Esophagus squamous epithelium (tissue), 5 donors: Measurements from ENCODE around the gene TRIM41. TPM values are rescaled to one million over a fixed set of nuclear protein-coding genes. Genes with fewer than 3 reads are reported as not detected.

Experiments used
- DNase-seq: peaks from one replicate; lab custom pipeline; 2025; lab: John Stamatoyannopoulos, UW
- H3K27ac ChIP-seq, 4 donors: fragments of 200-600 bp; sonication (generic); one replicate each; pipeline ENCODE4 v1.5.1; 2016 to 2019; ENCODE audit warnings: mild to moderate bottlenecking in 1 of 4
- H3K27me3 ChIP-seq, 4 donors: fragments of 200-600 bp; sonication (generic); 1 replicate in 3 of 4; 2 replicates in 1 of 4; pipeline versions ENCODE4 v1.5.1 to v1.6.0; 2017 to 2021; ENCODE audit warnings: antibody characterized with exemption in 1 of 4
- H3K36me3 ChIP-seq, 3 donors: fragments of 200-600 bp; sonication (generic); one replicate each; pipeline ENCODE4 v1.5.1; 2016 to 2019
- H3K4me1 ChIP-seq, 3 donors: fragments of 200-600 bp; sonication (generic); one replicate each; pipeline ENCODE4 v1.5.1; 2017 to 2019
- H3K4me3 ChIP-seq, 4 donors: fragments of 200-600 bp; sonication (generic); 1 replicate in 3 of 4; 2 replicates in 1 of 4; pipeline ENCODE4 v1.5.1; 2016 to 2019; ENCODE audit warnings: mild to moderate bottlenecking in 2 of 4, moderate library complexity in 1 of 4
- H3K9me3 ChIP-seq, 3 donors: fragments of 200-600 bp; sonication (generic); one replicate each; pipeline ENCODE4 v1.5.1; 2016 to 2019
- POLR2A ChIP-seq, 4 donors: fragments of 450-650 bp; IDR thresholded peaks; one replicate each; pipeline ENCODE4 v1.6.1; 2017; ENCODE audit warnings: antibody characterized with exemption in 4 of 4, mild to moderate bottlenecking in 4 of 4, moderate library complexity in 3 of 4
- WGBS, 2 donors: methylation state at CpG; one replicate each; pipeline ENCODE4 v1.1.5; 2018; 5-methylcytosine and 5-hydroxymethylcytosine counted together
- intact Hi-C: fragments of 100-400 bp; cut with DNase I; formaldehyde crosslinking; loops from one replicate; pipeline ENCODE4 v1.15.0; 2022
- total RNA-seq, 4 donors: library from RNA; depleted of rRNA; stranded (reverse); fragments of >200 nt; gene quantifications; one replicate each; pipeline ENCODE4 v1.1.0, GENCODE V29; 2016
- TF ChIP-seq, protein P1 (sequence below), 6 experiments: fragments of 450-650 bp in 4 of 6; fragments of 200-600 bp in 2 of 6; sonication (generic) in 2 of 6; IDR thresholded peaks; one replicate each; pipeline ENCODE4 v1.5.1; 2016 to 2019; ENCODE audit warnings: antibody characterized with exemption in 6 of 6, mild to moderate bottlenecking in 4 of 6, moderate library complexity in 4 of 6
- donor health status: DM: yes; HTN: yes; CAD: no.

TRIM41 gene
- total RNA-seq, 4 donors from 2014 or later = 12.0 to 22.1 (median 13.8) TPM

DNA sequence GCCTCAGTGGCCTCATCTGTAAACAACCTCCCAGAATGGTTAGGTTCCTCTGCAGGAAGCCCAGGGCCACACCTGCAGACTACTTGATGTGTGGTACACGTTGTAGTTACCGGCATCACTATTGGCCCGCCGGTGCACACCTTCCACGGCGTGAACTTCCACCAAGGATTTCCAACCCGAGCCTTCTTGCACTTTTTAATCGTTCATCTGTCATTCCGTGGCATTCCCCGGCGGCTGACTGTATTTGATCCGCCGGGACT is 5.3 kb upstream of the TRIM41 start:
- H3K27ac ChIP-seq = peak overlapping the region; percentile 53 to 82 (median 79)
- WGBS, 2 donors = 0 to 3% methylated on average over 4 to 6 of the region's 13 CpGs
- no peaks in the 10 kb centered on the region for H3K27me3 ChIP-seq
- H3K36me3 ChIP-seq = no peaks in the 10 kb centered on the region
- H3K9me3 ChIP-seq = no peaks in the 10 kb centered on the region
- intact Hi-C loops = no loop called here
- no peak for DNase-seq
- H3K4me1 ChIP-seq = peaks cover 9 to 48% (median 17%) of the 10 kb centered on the region in 3 donors
- H3K4me3 ChIP-seq = peak overlapping the region; percentile 29 to 63 (median 46)
- no peak for TF ChIP-seq POLR2A (IDR thresholded peaks at IDR 0.05)
- TF ChIP-seq, protein P1, sequence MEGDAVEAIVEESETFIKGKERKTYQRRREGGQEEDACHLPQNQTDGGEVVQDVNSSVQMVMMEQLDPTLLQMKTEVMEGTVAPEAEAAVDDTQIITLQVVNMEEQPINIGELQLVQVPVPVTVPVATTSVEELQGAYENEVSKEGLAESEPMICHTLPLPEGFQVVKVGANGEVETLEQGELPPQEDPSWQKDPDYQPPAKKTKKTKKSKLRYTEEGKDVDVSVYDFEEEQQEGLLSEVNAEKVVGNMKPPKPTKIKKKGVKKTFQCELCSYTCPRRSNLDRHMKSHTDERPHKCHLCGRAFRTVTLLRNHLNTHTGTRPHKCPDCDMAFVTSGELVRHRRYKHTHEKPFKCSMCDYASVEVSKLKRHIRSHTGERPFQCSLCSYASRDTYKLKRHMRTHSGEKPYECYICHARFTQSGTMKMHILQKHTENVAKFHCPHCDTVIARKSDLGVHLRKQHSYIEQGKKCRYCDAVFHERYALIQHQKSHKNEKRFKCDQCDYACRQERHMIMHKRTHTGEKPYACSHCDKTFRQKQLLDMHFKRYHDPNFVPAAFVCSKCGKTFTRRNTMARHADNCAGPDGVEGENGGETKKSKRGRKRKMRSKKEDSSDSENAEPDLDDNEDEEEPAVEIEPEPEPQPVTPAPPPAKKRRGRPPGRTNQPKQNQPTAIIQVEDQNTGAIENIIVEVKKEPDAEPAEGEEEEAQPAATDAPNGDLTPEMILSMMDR (IDR thresholded peaks at IDR 0.05) = no peak

- Histone ChIP-seq H3K27ac (peak overlapping the region; percentile 53 to 82 (median 79)), H3K4me1 (peaks cover 9 to 52% (median 17%) of the 10 kb centered on the region in 3 donors), H3K27me3 (no peaks in the 10 kb centered on the region), H3K9me3 (no peaks in the 10 kb centered on the region), H3K36me3 (no peaks in the 10 kb centered on the region), H3K4me3 (peak overlapping the region; percentile 10 to 63 (median 46))
- WGBS, 2 donors = 30 to 38% methylated on average over 10 of the region's 10 CpGs
- TF ChIP-seq, protein P1 (IDR thresholded peaks at IDR 0.05) = no peak
- TF ChIP-seq POLR2A (IDR thresholded peaks at IDR 0.05) = no peak
- intact Hi-C loops = no loop called here
- DNase-seq = no peak
Observed at GRCh38 chr5:181218795-181219124, 4.3 kb upstream of the TRIM41 start.

DNA sequence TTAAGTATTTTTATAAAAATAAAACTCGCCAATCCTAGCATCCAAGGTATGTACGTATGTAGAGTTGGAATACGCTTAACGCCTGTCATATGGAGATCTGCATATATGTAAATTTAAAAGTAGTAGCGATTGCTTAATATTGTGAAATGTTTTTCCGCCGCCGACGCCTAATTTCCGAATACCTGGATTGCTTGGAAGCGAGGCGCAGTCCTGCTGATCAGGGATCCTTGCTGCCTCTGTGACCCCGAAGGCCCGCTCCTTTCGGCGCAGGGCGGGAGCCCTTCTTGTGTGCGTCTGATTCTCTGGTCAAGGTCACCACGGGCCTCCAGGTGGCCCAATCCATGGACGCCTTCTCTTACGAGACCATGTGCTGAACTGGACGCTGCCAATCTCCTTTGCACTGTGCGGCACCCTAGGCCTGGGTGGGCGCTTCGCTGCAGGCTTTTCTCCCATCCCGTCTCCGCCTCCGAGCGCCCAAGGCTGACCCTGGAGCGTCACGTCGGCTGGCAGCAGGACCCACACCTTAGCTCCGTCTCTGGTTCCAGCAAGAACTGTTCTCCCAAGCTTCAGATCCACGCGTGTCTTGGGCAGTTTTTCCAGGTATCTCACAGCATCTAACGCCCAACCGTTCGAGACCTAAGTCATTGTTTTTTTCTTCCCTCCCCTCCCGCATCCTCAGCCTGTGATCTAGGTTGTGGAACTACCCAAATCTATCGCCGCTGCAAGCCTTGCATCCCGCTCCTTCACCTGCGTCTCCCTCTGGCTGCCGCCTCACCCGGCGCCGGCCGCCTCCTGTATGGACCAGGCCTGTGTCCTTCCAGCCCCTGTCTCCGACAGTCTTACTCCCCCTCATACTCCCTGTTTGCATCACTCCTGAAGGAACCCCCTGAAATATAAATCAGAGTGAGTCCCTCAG is 3.6 kb upstream of the TRIM41 start:
- WGBS, 2 donors = 77 to 78% methylated on average over 45 to 49 of the region's 49 CpGs
- intact Hi-C loops = no loop called here
- H3K27ac ChIP-seq = no peak overlapping the region
- TF ChIP-seq, protein P1 (IDR thresholded peaks at IDR 0.05) = no peak
- TF ChIP-seq POLR2A (IDR thresholded peaks at IDR 0.05) = no peak
- peaks cover 15 to 60% (median 21%) of the 10 kb centered on the region in 3 donors for H3K4me1 ChIP-seq
- no peak for DNase-seq
- H3K9me3 ChIP-seq = no peaks in the 10 kb centered on the region
- H3K4me3 ChIP-seq = no peak overlapping the region
- H3K27me3 ChIP-seq = no peaks in the 10 kb centered on the region
- H3K36me3 ChIP-seq = no peaks in the 10 kb centered on the region

GRCh38 chr5:181220178-181220515 is 2.9 kb upstream of the TRIM41 start:
- 91 to 97% methylated on average over 5 to 7 of the region's 10 CpGs for WGBS, 2 donors
- H3K9me3 ChIP-seq = no peaks in the 10 kb centered on the region
- intact Hi-C loops = no loop called here
- H3K4me1 ChIP-seq = peaks cover 20 to 66% (median 25%) of the 10 kb centered on the region in 3 donors
- H3K27ac ChIP-seq = no peak overlapping the region
- DNase-seq = no peak
- TF ChIP-seq, protein P1 (IDR thresholded peaks at IDR 0.05) = no peak
- no peak for TF ChIP-seq POLR2A (IDR thresholded peaks at IDR 0.05)
- H3K27me3 ChIP-seq = no peaks in the 10 kb centered on the region
- H3K36me3 ChIP-seq = no peaks in the 10 kb centered on the region
- H3K4me3 ChIP-seq = no peak overlapping the region

DNA sequence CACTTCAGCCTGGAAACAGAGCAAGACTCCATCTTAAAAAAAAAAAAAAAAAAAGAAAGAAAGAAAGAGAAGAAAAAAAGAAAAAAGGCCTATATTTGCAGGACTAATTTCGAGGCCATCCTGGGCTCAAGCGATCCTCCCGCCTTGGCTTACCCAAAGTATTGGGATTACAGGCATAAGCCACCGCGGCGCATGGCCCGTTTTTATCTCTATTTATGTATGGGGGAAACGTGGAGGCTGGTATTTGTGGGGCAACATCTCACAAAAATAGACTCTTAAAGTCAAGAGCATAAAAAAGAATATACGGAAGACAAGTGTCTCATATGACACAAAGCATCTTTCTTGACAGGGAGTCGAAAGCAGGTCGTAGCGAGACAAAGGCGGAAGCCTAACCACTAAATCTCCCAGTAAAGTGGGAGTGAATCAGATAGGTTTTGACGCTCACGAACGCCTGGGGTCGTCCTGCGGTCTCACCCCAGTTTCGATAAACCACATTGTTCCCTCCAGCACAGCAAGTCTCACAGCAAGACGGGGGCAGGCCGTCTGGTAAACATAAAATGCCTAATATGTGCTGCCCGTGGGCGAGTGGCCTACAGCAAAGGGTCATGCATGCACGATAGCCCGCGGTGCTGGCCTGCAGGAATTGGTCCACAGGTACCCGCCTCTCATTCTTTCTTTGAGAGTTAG is 1.8 kb upstream of the TRIM41 start:
- peak overlapping the region in 2 of 4 donors; percentile 71 to 85 for H3K4me3 ChIP-seq
- no peak for TF ChIP-seq POLR2A (IDR thresholded peaks at IDR 0.05)
- TF ChIP-seq, protein P1 (IDR thresholded peaks at IDR 0.05) = no peak
- no peaks in the 10 kb centered on the region for H3K36me3 ChIP-seq
- H3K27ac ChIP-seq = peak overlapping the region; percentile 85 to 100 (median 98)
- H3K9me3 ChIP-seq = no peaks in the 10 kb centered on the region
- intact Hi-C loops = no loop called here
- DNase-seq = no peak
- peaks cover 20 to 71% (median 21%) of the 10 kb centered on the region in 3 donors for H3K4me1 ChIP-seq
- H3K27me3 ChIP-seq = no peaks in the 10 kb centered on the region
- WGBS, 2 donors = 50 to 53% methylated on average over 27 of the region's 27 CpGs
